GM21390 (cell line): ENCODE measurements around the gene FRYL.
"Not testable (repeated sequence)": the region's sequence is repeated elsewhere in the genome, so short reads cannot be mapped to it uniquely, and the experiment has no call there.

Source experiments
- ATAC-seq: cut with Tn5 transposase; IDR thresholded peaks from one replicate; pipeline ENCODE4 v1.9.1; 2021; ENCODE audit not compliant: unreplicated experiment

FRYL gene

GRCh38 chr4:48704091-48704802 lies 75.8 kb downstream of the FRYL start:
- ATAC-seq = no peak

GRCh38 chr4:48699475-48699874 lies 80.6 kb downstream of the FRYL start:
- ATAC-seq = no peak

- no peak for ATAC-seq
Measured at GRCh38 chr4:48698029-48698971, 81.8 kb downstream of the FRYL start.

- ATAC-seq = not testable (repeated sequence)
Measured at GRCh38 chr4:48697516-48697915, 82.6 kb downstream of the FRYL start.

GRCh38 chr4:48694824-48695223 lies 85.3 kb downstream of the FRYL start:
- no peak for ATAC-seq

- ATAC-seq = no peak
Measured at GRCh38 chr4:48693856-48694574, 86.1 kb downstream of the FRYL start.

GRCh38 chr4:48692897-48693296 lies 87.2 kb downstream of the FRYL start:
- no peak for ATAC-seq

- no peak for ATAC-seq
Measured at GRCh38 chr4:48692044-48692443, 88.0 kb downstream of the FRYL start.

- no peak for ATAC-seq
Measured at GRCh38 chr4:48688953-48689352, 91.1 kb downstream of the FRYL start.

GRCh38 chr4:48687313-48688051 lies 92.6 kb downstream of the FRYL start:
- ATAC-seq = no peak

GRCh38 chr4:48686369-48686768 lies 93.7 kb downstream of the FRYL start:
- ATAC-seq = no peak

- ATAC-seq = peak; percentile 75
Measured at GRCh38 chr4:48683784-48684666, 96.1 kb downstream of the FRYL start.

GRCh38 chr4:48682870-48683269 lies 97.2 kb downstream of the FRYL start:
- ATAC-seq = not testable (repeated sequence)

GRCh38 chr4:48681856-48682255 lies 98.2 kb downstream of the FRYL start:
- ATAC-seq = peak; percentile 70

- ATAC-seq = no peak
Measured at GRCh38 chr4:48680848-48681568, 99.1 kb downstream of the FRYL start.

- no peak for ATAC-seq
Measured at GRCh38 chr4:48673537-48673936, 106.5 kb downstream of the FRYL start.

GRCh38 chr4:48670587-48670986 lies 109.5 kb downstream of the FRYL start:
- ATAC-seq = no peak

GRCh38 chr4:48669086-48669485 lies 111.0 kb downstream of the FRYL start:
- ATAC-seq = no peak
